ENCODE results near the gene RGCC.

DNA sequence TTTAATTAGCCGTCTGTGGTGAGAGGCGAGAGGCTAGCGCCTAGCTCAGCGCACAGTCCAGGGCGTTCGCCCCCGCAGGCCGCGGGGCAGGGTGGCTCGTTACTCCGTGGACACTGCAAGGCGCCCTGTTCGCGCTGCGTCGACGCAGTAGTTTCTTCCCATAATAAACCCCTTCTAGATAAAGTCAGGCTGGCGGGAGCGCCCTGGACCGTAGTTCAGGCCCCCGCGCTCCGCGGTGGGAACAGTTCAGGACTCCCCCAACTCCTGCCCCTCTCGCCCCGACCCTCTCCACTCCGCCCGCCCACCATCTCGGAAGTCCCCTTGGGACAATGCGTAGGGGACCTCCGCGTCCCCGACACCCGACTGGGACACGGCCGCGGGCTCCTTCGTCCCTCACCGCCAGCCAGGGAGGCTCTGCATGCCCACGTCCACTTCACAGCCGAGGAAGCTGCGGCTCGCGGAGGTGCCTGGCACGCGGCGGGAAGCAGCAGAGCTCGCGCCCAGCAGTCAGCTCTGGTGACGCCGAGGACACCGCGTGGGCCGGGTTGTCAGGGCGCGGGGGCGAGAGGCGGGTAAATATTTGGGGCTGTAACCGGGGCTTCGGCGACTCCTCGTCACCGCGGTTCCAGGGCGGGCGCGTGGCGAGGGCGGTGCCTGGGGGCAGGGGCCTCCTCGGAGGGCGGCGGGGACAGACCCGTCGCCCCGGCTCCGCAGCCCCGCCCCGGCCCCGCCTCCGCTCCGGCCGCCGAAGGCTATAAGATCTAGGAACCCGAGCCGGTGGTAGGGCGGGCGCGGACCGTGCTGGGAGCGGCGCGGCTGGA lies at the start of gene RGCC:
- TF ChIP-seq, protein P1, sequence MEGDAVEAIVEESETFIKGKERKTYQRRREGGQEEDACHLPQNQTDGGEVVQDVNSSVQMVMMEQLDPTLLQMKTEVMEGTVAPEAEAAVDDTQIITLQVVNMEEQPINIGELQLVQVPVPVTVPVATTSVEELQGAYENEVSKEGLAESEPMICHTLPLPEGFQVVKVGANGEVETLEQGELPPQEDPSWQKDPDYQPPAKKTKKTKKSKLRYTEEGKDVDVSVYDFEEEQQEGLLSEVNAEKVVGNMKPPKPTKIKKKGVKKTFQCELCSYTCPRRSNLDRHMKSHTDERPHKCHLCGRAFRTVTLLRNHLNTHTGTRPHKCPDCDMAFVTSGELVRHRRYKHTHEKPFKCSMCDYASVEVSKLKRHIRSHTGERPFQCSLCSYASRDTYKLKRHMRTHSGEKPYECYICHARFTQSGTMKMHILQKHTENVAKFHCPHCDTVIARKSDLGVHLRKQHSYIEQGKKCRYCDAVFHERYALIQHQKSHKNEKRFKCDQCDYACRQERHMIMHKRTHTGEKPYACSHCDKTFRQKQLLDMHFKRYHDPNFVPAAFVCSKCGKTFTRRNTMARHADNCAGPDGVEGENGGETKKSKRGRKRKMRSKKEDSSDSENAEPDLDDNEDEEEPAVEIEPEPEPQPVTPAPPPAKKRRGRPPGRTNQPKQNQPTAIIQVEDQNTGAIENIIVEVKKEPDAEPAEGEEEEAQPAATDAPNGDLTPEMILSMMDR (IDR thresholded peaks at IDR 0.05) = no peak
- no peak for TF ChIP-seq ZFX (IDR thresholded peaks at IDR 0.05; ENCODE audit: borderline replicate concordance)
